IMR-90 (cell line): ENCODE results near the gene RALGPS1. TPM values are rescaled to one million over a fixed set of nuclear protein-coding genes. Genes with fewer than 3 reads are reported as not detected.

Experiments
- ATAC-seq: fragments of 200-7000 bp; cut with Tn5 transposase; 2 replicates; pipeline ENCODE4 v1.9.1; 2020; ENCODE audit warnings: low read depth, mild to moderate bottlenecking, moderate library complexity
- BruUV-seq: library from RNA; stranded (reverse); fragments of 400-500 nt; replicated peaks from 2 replicates; lab custom pipeline; 2021; lab: Mats Ljungman, UMichigan
- CTCF ChIA-PET: fragments of 300-600 bp; formaldehyde crosslinking; extraction: SDS; loops from one replicate; lab custom pipeline; 2021; ENCODE audit warnings: antibody characterized with exemption; lab: Yijun Ruan, JAX
- POLR2A ChIA-PET: fragments of 300-600 bp; sonication (Branson Sonifier 250); formaldehyde crosslinking; loops from one replicate; lab custom pipeline; 2022; ENCODE audit warnings: antibody characterized with exemption; ENCODE audit not compliant: unreplicated experiment; lab: Charles Lee
- DNase-seq: peaks from one replicate; pipeline ENCODE4 v3.0.0; 2013
- H2AFZ ChIP-seq: replicated peaks from 2 replicates; pipeline ENCODE3; 2013; ENCODE audit warnings: low read length, mild to moderate bottlenecking; ENCODE audit not compliant: poor library complexity
- H2AK5ac ChIP-seq: 2 replicates; pipeline ENCODE4 v1.6.1; 2013; ENCODE audit warnings: low read depth, low read length, inconsistent platforms
- H2AK9ac ChIP-seq: replicated peaks from 2 replicates; pipeline ENCODE3; 2013; ENCODE audit warnings: mild to moderate bottlenecking, low read depth, low read length, moderate library complexity; ENCODE audit not compliant: poor library complexity
- H2BK120ac ChIP-seq: 2 replicates; pipeline ENCODE4 v1.6.1; 2013; ENCODE audit warnings: low read depth, low read length, inconsistent platforms
- H2BK15ac ChIP-seq: 3 replicates; pipeline ENCODE4 v1.6.1; 2013; ENCODE audit warnings: low read depth, low read length, inconsistent platforms
- H2BK20ac ChIP-seq: 2 replicates; pipeline ENCODE4 v1.6.1; 2013; ENCODE audit warnings: low read depth, mild to moderate bottlenecking, inconsistent platforms, low read length, moderate library complexity
- H2BK5ac ChIP-seq: 2 replicates; pipeline ENCODE4 v1.6.1; 2013; ENCODE audit warnings: mild to moderate bottlenecking, low read depth, low read length, inconsistent platforms; ENCODE audit not compliant: poor library complexity, severe bottlenecking
- H3K14ac ChIP-seq: replicated peaks from 2 replicates; pipeline ENCODE4 v1.6.1; 2013; ENCODE audit warnings: low read depth, low read length, inconsistent platforms
- H3K18ac ChIP-seq: 2 replicates; pipeline ENCODE4 v1.6.1; 2013; ENCODE audit warnings: low read depth, low read length, control low read depth
- H3K23ac ChIP-seq: 2 replicates; pipeline ENCODE4 v1.6.1; 2013; ENCODE audit warnings: low read depth, low read length, inconsistent platforms
- H3K27ac ChIP-seq: 2 replicates; pipeline ENCODE4 v1.5.1; 2013; ENCODE audit warnings: mild to moderate bottlenecking, control low read depth, low read length; ENCODE audit not compliant: insufficient read depth
- H3K27me3 ChIP-seq: 2 replicates; pipeline ENCODE4 v1.6.1; 2013; ENCODE audit warnings: low read length; ENCODE audit not compliant: control insufficient read depth, insufficient read depth
- H3K36me3 ChIP-seq: 2 replicates; pipeline ENCODE4 v1.6.1; 2013; ENCODE audit warnings: low read length, mixed read lengths; ENCODE audit not compliant: control insufficient read depth, insufficient read depth
- H3K4ac ChIP-seq: 2 replicates; pipeline ENCODE4 v1.6.1; 2013; ENCODE audit warnings: low read depth, low read length, inconsistent platforms
- H3K4me1 ChIP-seq: 2 replicates; pipeline ENCODE4 v1.6.1; 2013; ENCODE audit warnings: low read length, mixed read lengths; ENCODE audit not compliant: control insufficient read depth, insufficient read depth
- H3K4me2 ChIP-seq: 2 replicates; pipeline ENCODE4 v1.6.1; 2013; ENCODE audit warnings: low read depth, mild to moderate bottlenecking, control low read depth, low read length, moderate library complexity
- H3K4me3 ChIP-seq: 2 replicates; pipeline ENCODE4 v1.5.1; 2013; ENCODE audit warnings: low read depth, mild to moderate bottlenecking, control low read depth, low read length, moderate library complexity; ENCODE audit not compliant: insufficient read depth
- H3K56ac ChIP-seq: 2 replicates; pipeline ENCODE4 v1.6.1; 2013; ENCODE audit warnings: low read length, inconsistent platforms; ENCODE audit not compliant: insufficient read depth; ENCODE audit errors: extremely low read depth
- H3K79me1 ChIP-seq, 2 experiments: 2 replicates each; pipeline ENCODE4 v1.6.1; 2013; ENCODE audit warnings: low read length in 2 of 2, inconsistent platforms in 1 of 2, low read depth in 1 of 2
- H3K9ac ChIP-seq: 2 replicates; pipeline ENCODE4 v1.6.1; 2013; ENCODE audit warnings: low read depth, low read length, control low read depth
- H3K9me1 ChIP-seq: 2 replicates; pipeline ENCODE4 v1.6.1; 2013; ENCODE audit warnings: low read length, inconsistent platforms; ENCODE audit not compliant: insufficient read depth
- H3K9me3 ChIP-seq: 2 replicates; pipeline ENCODE4 v1.6.1; 2013; ENCODE audit warnings: low read length; ENCODE audit not compliant: control insufficient read depth, insufficient read depth
- H4K20me1 ChIP-seq: 2 replicates; pipeline ENCODE4 v1.6.1; 2013; ENCODE audit warnings: low read length, inconsistent platforms; ENCODE audit not compliant: insufficient read depth
- H4K5ac ChIP-seq: 2 replicates; pipeline ENCODE4 v1.6.1; 2013; ENCODE audit warnings: mild to moderate bottlenecking, low read depth, low read length, control low read depth
- H4K8ac ChIP-seq, 2 experiments: 2 replicates each; pipeline ENCODE4 v1.6.1; 2013; ENCODE audit warnings: low read depth in 2 of 2, low read length in 2 of 2, control low read depth in 1 of 2, inconsistent platforms in 1 of 2
- H4K91ac ChIP-seq: 2 replicates; pipeline ENCODE4 v1.6.1; 2013; ENCODE audit warnings: low read depth, low read length, inconsistent platforms; ENCODE audit not compliant: insufficient read depth
- CTCF ChIP-seq: conservative IDR thresholded peaks from 2 replicates; pipeline ENCODE4 v1.5.1; 2012; ENCODE audit warnings: mild to moderate bottlenecking, low read depth, low read length, improper control_type of control experiment
- SMC3 ChIP-seq: fragments of 150-350 bp; IDR thresholded peaks from 2 replicates; pipeline ENCODE4 v1.6.1; 2016; ENCODE audit warnings: low read depth, mild to moderate bottlenecking, antibody characterized with exemption, low read length, moderate library complexity
- WGBS, 2 experiments: methylation state at CpG; one replicate each; pipeline versions ENCODE4 v1.1.5 to v1.1.7; 2013; ENCODE audit warnings: missing lambda C conversion rate in 2 of 2; ENCODE audit not compliant: insufficient read length in 1 of 2; ENCODE audit errors: extremely low coverage in 2 of 2; 5-methylcytosine and 5-hydroxymethylcytosine counted together
- dilution Hi-C: fragments of 300-500 bp; cut with HindIII; formaldehyde crosslinking; loops from one replicate; pipeline ENCODE4 v1.14.3; 2018; ENCODE audit warnings: low sequenced_read_pairs; ENCODE audit not compliant: unreplicated experiment
- in situ Hi-C: fragments of 300-500 bp; cut with MboI; formaldehyde crosslinking; loops from 3 replicates; pipeline ENCODE4 v1.14.3; 2019; ENCODE audit warnings: low sequenced_read_pairs, inconsistent platforms, mixed read lengths
- intact Hi-C: fragments of 100-400 bp; cut with micrococcal nuclease; formaldehyde crosslinking; loops from 2 replicates; pipeline ENCODE4 v1.10.0; 2022
- polyA plus RNA-seq, 3 experiments: library from polyadenylated mRNA; depleted of rRNA; stranded (reverse); fragments of >200 nt; gene quantifications; 2 replicates each; pipeline ENCODE4 v1.2.3, GENCODE V29; 2012; ENCODE audit warnings: low replicate concordance in 1 of 3
- total RNA-seq: library from RNA; depleted of rRNA; stranded (reverse); fragments of >200 nt; gene quantifications from 2 replicates; pipeline ENCODE4 v1.2.3, GENCODE V29; 2012

The RALGPS1 gene
- total and polyA plus RNA-seq, 2 of the 4 experiments (the other 2 are of a cell fraction) = 0.90 to 2.8 TPM

GRCh38 chr9:127210851-127211730 lies 296.5 kb downstream of the RALGPS1 start (continued):
- no peak for TF ChIP-seq SMC3

DNA sequence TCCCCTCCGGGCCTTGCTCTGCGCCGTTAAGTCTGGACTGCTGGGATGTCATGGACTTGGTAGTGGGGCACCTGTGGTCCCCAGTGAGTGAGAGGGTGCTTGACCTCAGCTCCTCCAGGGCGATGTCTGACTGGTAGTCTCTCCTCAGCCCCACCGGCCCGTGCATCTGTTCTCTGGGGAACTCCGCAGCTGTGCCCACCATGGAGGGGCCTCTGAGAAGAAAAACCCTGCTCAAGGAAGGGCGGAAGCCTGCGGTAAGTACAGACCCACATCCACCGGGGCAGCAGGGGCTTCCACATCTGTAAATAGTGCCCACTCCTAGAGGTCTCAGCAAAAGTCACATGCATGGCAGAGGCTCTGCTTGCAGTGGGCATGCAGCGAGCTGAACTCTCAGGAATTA lies 297.4 kb downstream of the RALGPS1 start:
- no peak overlapping the region for H4K5ac ChIP-seq
- peaks cover 4% of the 10 kb centered on the region; the same call in 1 of the 2 replicates for H3K9me1 ChIP-seq
- H3K14ac ChIP-seq = no peak overlapping the region
- WGBS, 2 experiments = 94% methylated on average over 6 of the region's 11 CpGs; no CpG with 5 or more reads in 1 of the 2 experiments
- H3K23ac ChIP-seq = no peak overlapping the region
- ATAC-seq (no peak), DNase-seq (no peak)
- H2BK120ac ChIP-seq = no peak overlapping the region
- H2BK5ac ChIP-seq = no peak overlapping the region
- no peak overlapping the region for H3K18ac ChIP-seq
- POLR2A ChIA-PET = no interaction called here
- no peak overlapping the region for H3K9ac ChIP-seq
- no peak overlapping the region for H3K56ac ChIP-seq
- H2AK9ac ChIP-seq = no peak overlapping the region
- H2AFZ ChIP-seq = no peak overlapping the region
- H3K36me3 ChIP-seq = no peaks in the 10 kb centered on the region
- H3K27me3 ChIP-seq = peaks cover 17% of the 10 kb centered on the region
- H2BK20ac ChIP-seq = no peak overlapping the region
- BruUV-seq = no TSS peak
- no peaks in the 10 kb centered on the region for H3K9me3 ChIP-seq
- H3K4me1 ChIP-seq = peaks cover 6% of the 10 kb centered on the region; the same call in 1 of the 2 replicates
- in situ Hi-C loops (no loop called here), intact Hi-C loops (no loop called here), dilution Hi-C loops (no loop called here)
- no peaks in the 10 kb centered on the region for H3K79me1 ChIP-seq
- H4K91ac ChIP-seq = no peak overlapping the region
- no peak overlapping the region for H3K4me2 ChIP-seq
- no peak overlapping the region for H3K4ac ChIP-seq
- no peak overlapping the region for H2BK15ac ChIP-seq
- no peak overlapping the region for H2AK5ac ChIP-seq
- H4K8ac ChIP-seq = no peak overlapping the region
- CTCF ChIA-PET = interaction anchor here (0.5 kb wide), 1 partner anchor 284 kb away, joined by 4 read pairs; no protein-coding TSS in a partner anchor
- H4K20me1 ChIP-seq = no peaks in the 10 kb centered on the region
- no peak overlapping the region for H3K27ac ChIP-seq
- H3K4me3 ChIP-seq = no peak overlapping the region
- TF ChIP-seq CTCF = no peak
